Stromal cell of bone marrow (primary cell): Measurements from ENCODE around the gene INTS1.
"Not testable (repeated sequence)": the region's sequence is repeated elsewhere in the genome, so short reads cannot be mapped to it uniquely, and the experiment has no call there.

Experiments
- DNase-seq: peaks from one replicate; pipeline ENCODE4 v3.0.0-alpha.2; 2012; ENCODE audit warnings: low read depth

The INTS1 gene

DNA sequence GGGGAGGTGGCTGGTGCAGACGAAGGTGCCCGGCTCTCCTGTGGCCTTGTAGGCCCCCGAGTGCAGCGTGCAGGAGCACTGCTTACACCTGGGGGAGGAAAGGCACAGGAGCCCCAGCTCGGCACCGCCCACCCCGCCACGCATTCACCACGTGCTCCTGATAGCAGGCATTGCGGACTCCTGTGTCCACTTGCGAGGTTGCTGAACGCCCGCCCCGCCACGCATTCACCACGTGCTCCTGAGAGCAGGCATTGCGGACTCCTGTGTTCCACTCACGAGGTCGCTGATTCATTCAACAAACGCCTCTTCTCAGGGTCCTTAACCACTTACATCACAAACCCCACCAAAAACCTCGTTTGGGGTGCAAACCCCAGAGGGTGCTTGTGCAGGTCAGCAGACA, 58.8 kb downstream of the INTS1 start:
- DNase-seq: no peak

DNA sequence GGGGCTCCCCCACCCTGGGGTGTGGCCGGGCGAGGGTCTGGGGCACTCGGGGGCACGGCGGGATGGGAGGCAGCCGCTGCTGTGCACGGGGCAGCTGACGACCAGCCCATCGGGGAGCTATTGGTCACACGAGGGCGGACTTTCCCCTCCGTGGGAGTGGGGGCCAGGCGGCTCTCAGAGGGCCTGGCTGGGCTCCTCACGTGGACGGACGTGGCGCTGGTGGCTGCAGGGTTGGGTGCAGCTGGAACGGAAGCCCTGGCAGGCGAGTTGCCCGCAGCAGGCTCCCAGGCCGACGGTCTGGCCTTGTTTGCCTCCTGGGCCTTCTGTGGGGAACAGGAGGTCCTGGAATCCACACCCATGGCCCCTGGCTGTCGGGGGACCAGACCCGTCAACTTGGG, 59.3 kb downstream of the INTS1 start:
- no peak for DNase-seq

DNA sequence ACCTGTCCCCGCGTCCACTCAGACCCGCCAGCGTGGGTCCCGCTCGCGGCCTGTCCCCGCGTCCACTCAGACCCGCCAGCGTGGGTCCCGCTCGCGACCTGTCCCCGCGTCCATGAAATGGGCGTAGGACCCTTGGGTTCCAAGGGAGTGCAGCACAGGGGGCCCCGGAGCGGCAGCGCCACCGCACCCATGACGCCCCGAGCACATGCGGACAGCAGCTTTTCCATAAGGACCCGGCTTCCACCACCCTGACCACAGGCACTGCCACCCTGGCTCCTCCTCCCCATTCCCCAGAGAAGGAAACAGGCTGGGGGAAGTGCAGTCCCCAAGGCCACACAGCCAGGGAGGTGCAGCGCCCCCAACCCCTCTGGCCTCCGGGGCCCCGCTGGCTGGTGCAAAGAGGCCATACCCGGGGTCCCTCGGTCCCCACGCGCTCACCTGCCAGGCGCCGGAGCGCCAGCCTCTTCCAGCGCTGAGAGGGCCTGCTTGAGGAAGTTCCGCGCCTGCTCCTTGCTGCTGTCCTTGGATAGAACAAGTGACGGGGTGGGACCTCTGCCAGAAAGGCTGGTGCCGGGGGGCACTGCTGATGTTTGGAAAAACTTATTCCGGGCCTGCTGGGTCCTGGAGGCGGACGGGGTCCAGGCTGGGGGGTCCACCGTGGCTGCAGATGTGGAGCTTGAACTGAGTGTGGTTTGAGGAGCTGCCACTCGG, 59.8 kb downstream of the INTS1 start:
- DNase-seq: no peak

DNA sequence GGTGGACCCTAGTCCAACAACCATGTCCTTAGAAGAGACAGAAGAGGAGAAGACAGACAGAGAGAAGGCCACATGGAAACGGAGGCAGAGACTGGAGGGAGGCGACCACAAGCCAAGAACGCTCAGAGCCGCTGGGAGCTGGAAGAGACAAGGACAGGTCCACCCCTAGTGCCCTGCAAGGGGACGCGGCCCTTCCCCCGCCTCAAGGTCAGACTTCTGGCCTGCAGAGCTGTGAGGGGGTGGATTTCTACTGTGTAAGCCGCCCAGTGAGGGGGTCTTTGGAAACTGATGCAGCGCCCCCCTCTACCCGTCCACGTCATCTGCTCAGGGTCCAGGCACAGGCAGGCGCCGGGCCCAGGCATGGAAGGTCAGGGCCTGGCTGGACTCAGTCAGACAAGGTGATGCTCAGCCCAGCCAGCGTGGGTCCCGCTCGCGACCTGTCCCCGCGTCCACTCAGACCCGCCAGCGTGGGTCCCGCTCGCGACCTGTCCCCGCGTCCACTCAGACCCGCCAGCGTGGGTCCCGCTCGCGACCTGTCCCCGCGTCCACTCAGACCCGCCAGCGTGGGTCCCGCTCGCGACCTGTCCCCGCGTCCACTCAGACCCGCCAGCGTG, 60.5 kb downstream of the INTS1 start:
- not testable (repeated sequence) for DNase-seq

DNA sequence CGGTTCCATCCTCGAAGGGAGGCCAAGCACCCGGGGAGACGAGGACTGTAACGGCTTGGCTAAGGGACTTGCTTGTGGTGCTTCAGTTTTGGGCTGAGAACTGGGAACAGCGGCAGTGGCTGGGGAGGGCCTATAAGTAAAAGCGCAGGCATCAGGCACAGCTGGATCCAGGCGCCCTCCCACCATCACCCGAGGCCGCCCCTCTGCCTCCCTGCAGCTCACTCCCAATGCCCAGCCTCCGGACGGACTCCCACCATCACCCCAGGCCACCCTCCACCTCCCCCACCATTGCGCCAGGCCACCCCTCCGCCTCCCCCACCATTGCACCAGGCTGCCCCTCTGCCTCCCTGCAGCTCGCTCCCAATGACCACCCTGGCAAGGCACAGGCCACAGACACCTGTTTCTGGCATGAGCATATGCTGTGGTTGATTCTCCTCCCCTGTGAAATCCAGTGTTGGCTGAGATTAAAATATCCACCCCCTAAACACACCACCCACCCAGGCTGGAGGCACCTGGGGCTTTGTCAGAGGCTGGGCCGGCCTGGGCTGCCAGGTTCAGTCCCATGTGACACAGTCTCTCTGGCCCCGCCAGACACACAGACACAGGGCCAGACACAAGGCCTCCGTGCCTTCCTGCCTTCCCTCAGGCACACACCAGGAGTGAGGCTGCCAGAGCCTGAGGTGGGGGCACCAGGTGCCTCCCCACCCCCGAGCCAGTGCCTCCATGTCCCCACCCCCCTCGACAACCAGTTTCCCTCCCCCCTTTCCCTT, 61.6 kb downstream of the INTS1 start:
- no peak for DNase-seq

DNA sequence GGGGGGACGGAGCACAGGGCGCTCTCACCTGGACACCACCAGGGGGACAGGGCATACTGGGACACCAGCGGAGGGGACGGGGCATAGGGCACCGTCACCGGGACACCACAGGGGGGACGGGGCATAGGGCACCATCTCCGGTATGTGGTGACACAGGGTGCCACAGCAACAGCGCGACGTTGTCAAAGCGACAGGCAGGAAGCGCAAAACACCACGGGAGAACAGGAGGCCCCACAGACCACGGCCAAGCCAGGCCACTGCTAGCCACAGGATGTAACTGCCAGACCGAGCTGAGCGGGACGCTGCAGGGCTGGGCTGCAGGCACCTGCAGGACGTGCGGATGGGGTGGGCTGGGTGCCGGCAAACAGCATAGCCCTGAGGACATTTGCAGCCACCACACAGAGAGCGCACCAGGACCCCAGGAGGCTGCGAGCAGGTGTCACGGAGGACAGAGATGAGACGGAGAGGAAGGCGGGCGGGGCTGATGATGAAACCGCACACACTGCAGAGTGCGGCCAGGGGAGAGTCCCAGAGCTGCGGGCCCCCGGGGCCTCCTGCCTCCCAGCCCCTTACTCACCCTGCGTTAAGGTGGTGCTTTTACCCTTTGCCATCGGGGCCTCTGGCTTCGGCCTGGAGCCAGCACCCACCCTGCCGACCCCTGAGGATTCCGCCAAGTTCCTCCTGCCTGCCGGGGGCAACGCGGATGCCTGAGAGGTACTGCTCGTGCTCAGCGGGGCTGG, 62.4 kb downstream of the INTS1 start:
- no peak for DNase-seq

DNA sequence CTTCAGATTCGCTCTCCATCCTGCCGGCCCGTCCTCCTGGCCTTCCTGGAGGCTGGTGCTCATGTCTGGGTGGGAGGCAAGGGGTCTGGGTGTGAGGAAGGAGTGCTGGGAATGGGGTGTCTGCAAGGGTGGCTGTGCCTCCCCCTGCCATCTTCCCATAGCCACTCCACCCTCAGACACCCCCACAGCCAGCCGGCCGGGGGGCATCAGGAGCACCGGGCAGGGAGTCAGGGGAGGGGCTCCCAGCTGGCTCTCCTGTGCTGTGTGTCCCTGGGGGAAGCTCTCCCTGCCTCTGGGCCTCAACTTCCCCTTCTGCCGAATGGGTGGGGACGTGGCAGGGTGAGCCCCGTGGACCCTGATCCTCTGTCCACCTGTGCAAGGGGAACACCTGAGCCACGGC, 63.6 kb downstream of the INTS1 start:
- DNase-seq: no peak

DNA sequence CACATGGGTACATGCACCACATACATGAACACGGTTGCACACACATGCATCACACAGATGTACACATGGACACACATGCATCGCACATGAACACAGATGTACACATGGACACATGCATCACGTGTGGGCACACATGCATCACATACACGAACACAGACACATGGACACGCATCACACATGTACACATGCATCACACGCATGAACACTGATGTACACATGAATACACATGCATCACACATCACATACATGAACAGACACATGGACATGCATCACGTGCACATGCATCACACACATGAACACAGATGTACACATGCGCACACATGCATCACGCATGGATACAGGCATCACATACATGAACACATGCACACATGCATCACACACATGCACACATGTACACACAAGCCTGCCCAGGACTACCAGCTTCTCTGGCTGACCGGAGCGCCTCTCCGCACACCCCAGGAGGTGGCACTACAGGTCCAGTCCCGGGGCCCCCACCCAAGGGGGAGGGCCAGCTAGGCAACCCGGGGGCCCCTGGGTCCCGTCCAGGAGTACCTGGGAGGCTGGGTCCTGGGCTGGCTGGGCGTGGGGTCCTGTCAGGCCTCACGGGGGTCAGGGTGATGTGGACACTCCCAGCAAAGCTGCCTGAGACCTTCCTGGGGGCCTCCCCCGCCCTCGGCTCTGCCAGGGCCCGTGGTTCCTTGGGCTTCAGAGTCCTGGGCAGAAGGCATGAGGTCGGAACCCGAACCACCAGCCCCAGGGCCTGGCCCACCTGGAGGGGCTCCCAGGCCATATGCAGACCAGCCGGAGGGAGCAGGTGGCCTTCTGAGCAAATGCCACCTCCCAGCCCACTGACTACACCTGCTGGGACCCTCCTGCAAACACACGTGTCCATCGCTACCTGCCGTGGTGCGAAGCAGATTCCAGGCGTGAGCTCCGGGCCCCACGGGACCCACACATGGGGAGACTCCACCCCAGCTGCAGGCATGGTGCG, 64.5 kb downstream of the INTS1 start:
- DNase-seq: no peak

DNA sequence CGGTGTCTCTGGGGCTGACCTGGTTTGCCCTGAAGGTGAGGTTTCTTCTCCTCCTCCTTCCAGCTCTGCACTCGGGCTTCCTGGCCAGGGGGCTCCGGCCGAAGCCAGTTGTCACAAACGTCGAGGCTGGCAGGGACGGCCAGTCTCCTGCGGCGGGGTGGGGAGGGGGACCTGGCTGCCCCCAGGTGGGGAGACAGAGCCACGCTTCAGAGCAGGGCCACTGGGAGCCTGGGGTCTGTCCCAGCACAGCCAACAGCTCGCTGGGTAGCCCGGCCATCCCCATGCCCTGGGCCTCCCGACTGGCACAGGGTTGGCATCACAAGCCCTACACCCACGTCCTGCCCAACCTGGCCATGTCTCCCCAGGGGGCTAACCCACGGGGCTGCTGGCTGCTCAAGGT, 65.4 kb downstream of the INTS1 start:
- no peak for DNase-seq

DNA sequence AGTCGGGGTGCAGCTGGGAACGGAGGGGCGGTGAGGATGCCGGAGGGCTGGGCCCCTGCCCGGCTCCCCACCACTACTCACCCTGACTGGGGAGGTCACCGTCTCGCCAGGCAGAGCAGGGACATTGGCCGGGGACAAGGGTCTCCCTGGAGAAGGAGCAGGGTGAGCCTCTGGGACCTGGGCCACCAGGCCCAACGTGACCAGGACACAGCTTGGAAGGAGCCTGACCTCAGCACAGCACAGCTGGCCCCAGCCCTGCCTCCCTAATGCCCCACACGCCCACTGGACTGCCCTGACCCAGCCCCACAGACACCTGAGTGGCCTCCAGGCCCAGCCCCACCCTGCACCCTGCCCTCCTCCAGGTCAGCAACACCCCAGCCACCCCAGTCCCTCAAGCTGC, 66.0 kb downstream of the INTS1 start:
- DNase-seq: no peak

DNA sequence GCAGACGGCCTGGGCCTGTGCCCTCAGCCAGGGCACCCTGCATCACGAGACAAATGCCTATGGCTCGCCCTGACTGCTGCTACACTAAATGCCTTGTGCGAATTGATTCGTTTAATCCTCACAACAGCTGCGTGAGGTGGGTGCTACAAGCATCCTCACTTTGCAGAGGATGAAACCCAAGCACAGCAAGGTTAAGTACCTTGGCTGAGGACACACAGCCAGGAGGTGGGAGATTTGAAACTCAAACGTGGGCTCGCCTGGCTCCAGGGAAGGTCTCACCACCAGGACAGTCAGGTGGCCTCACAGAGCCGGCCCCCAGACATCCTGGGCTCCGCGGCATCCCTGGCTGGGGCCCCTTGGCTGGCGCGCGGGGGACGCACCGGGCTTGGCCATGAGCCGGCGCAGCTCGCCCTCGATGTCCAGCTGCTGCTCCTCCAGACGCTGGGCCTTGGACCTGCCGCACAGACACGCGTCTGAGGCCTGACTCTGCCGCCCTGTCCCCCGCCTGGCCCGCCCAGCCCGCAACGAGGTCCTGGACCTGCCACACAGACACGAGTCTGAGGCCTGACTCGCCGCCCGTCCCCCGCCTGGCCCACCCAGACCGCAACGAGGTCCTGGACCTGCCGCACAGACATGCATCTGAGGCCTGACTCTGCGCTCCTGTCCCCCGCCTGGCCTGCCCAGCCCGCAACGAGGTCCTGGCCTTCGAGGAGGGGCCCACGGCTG, 66.9 kb downstream of the INTS1 start:
- DNase-seq: no peak

DNA sequence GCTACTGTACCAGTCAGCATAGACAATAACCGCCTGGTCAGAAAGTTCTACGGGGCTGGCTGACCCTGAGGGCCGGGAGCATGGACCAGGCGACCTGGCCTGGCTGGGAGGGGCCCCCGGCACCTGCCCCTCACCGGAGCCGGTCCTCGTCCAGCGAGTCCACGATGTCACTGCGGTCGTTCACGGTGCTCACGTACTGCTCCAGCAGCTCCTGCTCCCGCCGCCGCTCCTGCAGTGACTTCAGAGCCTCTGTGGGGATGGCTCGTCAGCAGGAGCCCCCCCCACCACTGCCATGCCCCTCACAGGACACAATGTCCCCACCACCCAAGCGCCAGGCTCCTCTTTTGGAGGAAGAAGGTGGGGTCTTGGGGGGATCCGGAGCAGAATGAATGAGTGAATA, 67.6 kb downstream of the INTS1 start:
- no peak for DNase-seq

DNA sequence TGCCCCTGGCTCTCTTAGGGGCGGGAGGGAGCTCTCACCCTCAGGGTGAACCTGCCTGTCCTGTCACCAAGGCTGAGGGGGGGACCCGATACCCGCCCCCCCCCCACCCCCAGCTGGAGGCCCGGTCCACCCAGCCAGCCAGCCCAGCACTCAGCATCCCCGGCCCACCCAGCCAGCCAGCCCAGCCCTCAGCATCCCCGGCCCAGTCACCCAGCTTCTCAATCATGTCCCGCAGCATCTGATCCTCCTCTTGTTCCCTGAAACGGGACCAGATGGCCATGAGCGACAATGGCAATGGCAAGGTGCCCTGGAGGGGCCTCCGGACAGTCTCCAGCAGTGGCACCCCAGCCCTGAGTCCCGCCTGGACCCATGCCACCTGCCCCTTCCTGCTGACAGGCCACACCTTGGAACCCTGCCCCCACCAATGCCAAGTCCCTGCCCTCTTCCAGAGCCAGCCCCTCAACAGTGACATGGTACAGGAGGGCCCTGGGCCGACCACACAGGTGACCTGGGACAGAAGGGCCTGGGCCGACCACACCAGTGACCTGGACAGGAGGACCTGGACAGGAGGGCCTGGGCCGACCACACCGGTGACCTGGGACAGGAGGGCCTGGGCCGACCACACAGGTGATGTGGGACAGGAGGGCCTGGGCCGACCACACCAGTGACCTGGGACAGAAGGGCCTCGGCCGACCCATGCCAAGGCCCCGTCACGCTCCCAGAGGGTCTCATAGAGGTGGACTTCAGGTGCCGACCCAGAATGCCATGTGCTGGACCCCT, 69.1 kb downstream of the INTS1 start:
- DNase-seq: no peak

DNA sequence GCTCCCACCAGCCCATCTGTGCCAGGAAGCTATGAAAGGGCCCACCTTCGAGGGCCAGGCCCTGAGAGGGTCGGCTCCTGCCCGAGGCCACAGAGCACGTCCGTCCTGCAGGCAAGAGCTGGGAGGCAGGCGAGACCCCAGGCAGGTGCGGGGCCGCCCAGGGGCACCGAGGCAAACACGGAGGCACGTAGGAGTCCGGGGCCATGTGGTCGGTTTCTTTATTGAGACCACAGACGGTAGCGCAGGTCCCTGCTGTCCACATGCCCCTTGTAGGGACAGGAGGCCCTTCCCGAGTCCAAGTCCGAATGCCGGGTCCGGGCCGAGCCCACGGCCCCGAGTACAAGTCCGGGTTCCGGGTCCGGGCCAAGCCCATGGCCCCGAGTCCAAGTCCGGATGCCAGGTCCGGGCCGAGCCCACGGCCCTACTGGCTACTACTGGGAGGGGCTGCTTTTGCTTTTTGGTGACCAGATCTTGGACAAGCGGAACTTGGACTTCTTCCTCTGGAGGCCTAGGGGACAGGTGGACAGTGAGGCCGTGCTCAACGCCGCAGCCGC, 69.9 kb downstream of the INTS1 start:
- no peak for DNase-seq

DNA sequence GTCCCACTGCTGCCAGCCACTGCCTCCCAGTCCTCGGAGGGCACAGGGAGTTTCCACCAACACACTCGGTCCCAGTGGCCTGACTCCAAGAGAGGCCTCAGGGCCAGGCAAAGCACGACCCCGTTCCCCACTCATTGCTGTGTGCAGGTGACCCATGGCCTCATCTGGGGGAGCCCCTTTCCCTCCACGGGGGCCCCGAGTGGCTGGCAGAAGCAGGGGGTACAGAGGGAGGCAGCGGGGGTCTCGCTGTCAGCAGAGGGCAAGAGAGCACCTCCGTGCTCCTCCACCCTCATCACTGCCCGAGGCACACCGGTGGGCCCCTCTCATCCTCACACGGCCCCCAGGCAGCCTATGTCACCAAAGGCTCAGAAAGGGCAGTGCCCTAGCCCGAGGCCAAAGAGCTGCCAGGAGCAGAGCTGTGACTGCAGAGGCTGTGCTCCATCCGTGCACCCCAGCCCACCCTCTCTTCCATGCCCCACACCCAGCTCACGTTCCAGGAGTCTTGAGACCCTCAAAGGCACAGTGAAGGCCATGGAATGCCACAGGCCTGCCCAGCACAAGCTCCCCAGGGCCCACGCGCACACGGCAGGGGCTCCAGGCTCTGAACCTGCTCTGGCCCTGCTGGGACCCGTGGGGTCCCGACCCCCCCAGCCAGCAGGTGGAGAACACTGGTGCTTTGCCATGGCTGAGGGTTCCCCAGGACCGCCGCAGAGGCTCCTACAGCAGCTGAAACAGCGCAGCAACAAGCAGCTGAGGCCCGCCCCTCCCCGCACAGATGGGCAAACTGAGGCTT, 70.9 kb downstream of the INTS1 start:
- no peak for DNase-seq

DNA sequence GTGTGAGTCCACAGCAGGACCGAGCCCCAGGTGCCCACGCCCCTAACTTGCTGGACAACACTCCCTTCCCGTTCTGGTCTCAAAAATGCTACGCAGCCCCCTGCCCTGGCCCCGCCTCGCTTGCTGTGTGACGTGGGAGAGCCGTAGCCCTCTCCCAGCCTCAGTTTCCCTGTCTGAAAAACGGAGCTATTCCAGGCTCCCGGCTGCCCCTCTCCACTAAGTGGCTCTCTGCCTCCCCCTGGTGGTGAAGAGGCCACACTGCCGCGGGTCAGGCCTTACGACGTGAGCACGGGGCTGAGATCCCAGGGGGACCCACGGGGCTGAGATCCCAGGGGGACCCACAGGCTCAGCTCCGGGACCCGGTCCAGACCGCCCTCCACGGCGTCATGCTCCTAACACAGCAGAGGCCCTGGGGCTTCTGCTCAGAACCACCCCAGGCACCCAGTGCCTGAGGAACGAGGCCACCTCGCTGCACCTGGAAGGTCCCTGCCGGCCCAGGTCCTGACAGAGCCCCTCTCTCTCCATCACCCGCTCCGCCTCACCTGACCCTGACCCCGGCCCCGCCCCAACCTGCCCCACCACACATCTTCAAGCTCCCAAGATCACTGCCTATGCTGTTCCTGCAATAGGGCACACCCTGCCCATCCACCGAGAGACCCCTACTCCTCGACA, 71.6 kb downstream of the INTS1 start:
- DNase-seq: peak; percentile 28

DNA sequence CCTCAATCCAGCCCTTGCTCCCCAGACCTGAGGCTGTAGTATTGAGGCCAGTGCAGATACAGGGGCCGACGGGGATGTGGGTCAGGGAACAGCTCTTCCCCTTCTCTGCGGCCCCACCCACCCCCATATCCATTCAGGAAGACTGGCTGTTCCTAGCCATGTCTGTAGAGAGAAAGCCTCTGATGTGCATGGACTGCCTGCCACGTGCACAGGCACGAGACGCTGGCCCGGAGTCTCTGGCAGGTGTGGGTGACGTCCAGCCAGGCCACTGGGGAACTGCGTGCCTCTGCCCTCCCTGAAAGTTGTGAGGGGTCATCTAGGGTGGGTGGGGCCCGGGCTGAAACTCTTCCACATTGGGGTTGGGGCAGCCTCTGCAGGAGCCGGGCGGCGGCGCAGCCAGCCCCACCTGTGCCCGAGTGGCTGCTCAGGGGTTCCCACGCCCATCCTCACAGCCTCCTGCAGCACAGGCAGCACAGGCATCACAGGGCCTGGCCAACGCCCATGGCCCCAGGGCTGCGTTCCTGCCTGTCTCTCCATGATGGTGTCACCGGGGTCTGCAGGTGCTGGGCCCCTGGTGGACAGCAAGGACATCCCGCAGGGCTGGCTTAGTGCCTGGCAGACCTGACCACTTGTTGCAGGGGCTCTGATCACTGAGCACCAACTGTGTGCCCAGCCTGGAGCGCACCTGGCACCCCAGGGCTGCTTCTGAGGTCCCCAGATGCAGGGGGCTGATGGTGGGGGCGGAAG, 72.4 kb downstream of the INTS1 start:
- no peak for DNase-seq
